ENCODE measurements around the gene NHS. TPM values are rescaled to one million over a fixed set of nuclear protein-coding genes. Genes with fewer than 3 reads are reported as not detected.

Gene NHS
- total RNA-seq, 2 donors from 2014 or later = 2.0 TPM

DNA sequence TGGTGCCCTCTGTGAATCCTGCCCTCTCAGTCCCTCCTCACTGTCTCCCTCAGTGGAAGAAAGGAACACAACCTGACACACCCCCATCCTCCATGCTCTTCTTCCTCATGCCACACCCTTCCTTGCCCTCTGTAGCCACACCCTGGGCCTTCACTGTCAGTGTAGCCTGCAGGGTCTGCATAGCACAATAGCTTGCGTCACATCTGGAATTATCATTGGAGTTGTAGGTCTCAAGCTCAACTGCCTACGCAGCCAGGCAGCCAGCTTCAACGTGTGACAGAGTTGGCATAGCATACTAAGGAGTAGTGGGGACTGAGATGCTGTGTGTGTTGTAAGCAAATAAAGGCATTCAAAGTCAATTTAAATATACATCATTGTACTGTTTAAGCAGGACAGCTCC, 248.8 kb downstream of the NHS start:
- DNase-seq (no peak), ATAC-seq (no peak)
- intact Hi-C loops (cut with DNase I) = no loop called here

- DNase-seq = no peak
- intact Hi-C loops (cut with DNase I) = no loop called here
- no peak for ATAC-seq
Measured at GRCh38 chrX:17627026-17627425, 252.0 kb downstream of the NHS start.

- no peak for DNase-seq
- intact Hi-C loops (cut with DNase I) = no loop called here
- ATAC-seq = no peak
Measured at GRCh38 chrX:17628976-17629375, 254.0 kb downstream of the NHS start.

- ATAC-seq (no peak), DNase-seq (no peak)
- intact Hi-C loops (cut with DNase I) = no loop called here
Measured at GRCh38 chrX:17629519-17629918, 254.5 kb downstream of the NHS start.

DNA sequence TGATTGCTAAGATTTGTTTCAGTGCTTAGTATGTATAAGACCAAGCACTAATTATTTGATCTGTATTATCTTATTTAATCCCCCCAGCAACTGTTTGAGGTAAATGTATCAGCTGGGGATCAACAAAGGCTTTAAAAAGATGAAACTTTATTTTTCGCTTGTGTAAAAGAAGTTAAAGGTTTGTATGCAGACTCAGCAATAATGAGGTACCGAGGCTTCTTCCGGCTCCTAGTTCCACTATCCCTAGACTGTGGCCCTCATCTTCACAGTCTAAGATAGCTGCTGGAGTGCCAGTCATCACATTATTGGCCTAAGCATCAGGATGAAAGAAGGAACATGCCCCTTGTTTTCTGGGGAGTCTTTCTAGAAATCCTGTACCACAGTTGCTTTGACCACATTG, 256.6 kb downstream of the NHS start:
- intact Hi-C loops (cut with DNase I) = no loop called here
- ATAC-seq (no peak), DNase-seq (no peak)

DNA sequence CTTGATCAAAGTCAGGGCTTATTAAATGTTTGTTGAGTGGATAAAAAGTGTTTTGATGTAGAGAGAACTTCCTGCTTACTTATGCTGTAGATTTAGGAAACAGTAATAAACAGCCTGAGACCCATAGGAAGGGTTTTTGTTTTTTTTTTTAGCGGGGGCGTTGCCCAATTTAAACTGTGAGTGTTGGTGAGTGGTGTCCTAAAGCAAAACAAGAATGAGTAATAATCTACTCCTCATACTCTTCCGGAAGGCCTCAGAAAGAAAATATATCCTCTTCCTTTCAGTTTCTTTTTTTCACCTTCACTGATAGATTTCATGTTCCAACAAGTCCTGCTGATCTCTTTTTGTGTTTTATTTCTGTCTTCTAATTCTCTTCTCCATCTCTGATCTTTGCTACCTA, 257.9 kb downstream of the NHS start:
- intact Hi-C loops (cut with DNase I) = no loop called here
- no peak for ATAC-seq
- DNase-seq = no peak

- DNase-seq (no peak), ATAC-seq (no peak)
- intact Hi-C loops (cut with DNase I) = no loop called here
Measured at GRCh38 chrX:17633546-17633945, 258.5 kb downstream of the NHS start.

GRCh38 chrX:17634542-17635207, 259.7 kb downstream of the NHS start:
- ATAC-seq = no peak
- DNase-seq = no peak
- intact Hi-C loops (cut with DNase I) = no loop called here

DNA sequence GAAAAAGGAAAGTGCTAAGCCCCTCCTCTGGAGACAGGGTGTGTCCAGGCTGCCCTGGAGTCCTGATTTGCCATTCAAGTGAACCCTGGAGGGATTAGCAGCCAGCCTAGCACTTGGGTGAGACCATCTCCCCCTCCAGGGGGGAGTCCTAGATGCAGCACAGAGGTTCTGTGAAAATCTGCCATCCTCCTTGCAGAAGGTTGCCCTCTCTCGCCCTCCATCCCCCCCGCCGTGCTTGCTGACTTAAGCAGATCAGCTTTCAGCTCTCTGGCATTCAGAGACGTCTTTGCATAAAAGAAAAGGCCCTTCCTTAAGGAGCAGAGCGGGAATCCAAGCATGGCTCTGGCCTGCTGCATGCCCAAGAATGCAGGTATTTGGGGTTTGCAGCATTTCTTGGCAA, 260.2 kb downstream of the NHS start:
- DNase-seq = no peak
- intact Hi-C loops (cut with DNase I) = no loop called here
- no peak for ATAC-seq

GRCh38 chrX:17637235-17637634, 262.2 kb downstream of the NHS start:
- no peak for DNase-seq
- peak in 1 of 2 donors; percentile 61 for ATAC-seq

DNA sequence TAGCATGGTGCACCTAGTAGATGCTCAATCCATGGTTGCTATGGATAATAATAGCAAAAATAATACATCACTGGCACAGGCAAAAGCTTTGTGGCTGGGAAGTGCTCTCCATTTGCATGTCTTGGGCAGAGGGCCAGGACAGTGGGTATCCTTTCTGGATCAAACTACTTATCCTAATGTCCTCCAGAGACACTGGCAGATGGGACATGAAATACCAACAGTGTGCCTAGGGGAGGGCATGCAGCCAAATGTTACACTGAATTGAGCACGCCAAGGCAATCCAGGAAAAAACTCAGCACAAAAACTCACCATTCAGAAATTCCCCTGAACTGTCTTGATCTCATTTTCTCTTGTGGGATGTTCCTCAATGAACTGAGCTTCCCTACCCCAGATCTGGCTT, 263.7 kb downstream of the NHS start:
- intact Hi-C loops (cut with DNase I) = no loop called here
- DNase-seq (no peak), ATAC-seq (peak in 1 of 2 donors; percentile 41)

More at GRCh38 chrX:17637235-17637634, 262.2 kb downstream of the NHS start:
- intact Hi-C loops (cut with DNase I) = no loop called here

DNA sequence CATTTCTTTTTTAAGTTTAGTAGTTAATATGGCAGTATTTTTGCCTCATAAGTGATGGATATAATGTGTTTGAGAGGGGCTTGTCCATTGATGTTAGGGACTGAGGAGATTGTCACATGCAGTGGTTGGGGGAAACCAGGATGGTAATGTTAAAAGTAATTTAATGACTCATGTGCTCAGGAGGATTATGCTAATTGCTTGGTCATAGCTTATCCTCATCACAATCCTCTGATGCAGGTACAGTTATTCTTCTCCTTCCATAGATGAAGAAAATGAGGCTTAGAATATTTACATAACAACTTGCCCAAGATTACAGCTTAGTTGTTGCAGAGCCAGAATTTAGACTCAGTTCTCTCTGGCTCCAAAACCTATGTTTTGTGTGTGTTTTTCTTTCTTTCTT, 267.9 kb downstream of the NHS start:
- ATAC-seq (no peak), DNase-seq (no peak)
- intact Hi-C loops (cut with DNase I) = no loop called here

GRCh38 chrX:17643528-17643927, 268.5 kb downstream of the NHS start:
- ATAC-seq = no peak
- DNase-seq = no peak
- intact Hi-C loops (cut with DNase I) = no loop called here

DNA sequence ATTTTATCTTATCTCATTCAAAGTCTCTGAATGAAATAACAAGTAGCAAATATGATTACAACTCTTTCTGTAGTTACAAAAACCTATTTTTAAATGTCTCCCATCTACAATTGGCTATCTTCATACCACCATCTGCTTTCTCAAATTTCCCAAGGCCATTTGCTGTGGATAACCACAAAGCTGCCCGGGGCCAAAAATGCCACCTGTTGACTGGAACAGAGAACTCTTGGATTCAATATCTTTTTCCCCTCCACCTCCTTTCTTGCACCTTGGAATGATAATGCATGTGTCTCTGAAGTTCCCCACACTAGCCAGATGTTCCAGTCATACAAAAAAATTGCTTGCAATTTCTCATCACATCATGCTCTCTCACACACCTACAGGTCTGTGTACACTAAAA, 269.0 kb downstream of the NHS start:
- ATAC-seq = no peak
- DNase-seq = no peak
- intact Hi-C loops (cut with DNase I) = no loop called here

GRCh38 chrX:17654116-17654515, 279.1 kb downstream of the NHS start:
- DNase-seq = no peak
- intact Hi-C loops (cut with DNase I) = no loop called here
- no peak for ATAC-seq

GRCh38 chrX:17655211-17656034, 280.4 kb downstream of the NHS start:
- peak in 1 of 2 donors; percentile 38 for ATAC-seq
- DNase-seq = no peak

DNA sequence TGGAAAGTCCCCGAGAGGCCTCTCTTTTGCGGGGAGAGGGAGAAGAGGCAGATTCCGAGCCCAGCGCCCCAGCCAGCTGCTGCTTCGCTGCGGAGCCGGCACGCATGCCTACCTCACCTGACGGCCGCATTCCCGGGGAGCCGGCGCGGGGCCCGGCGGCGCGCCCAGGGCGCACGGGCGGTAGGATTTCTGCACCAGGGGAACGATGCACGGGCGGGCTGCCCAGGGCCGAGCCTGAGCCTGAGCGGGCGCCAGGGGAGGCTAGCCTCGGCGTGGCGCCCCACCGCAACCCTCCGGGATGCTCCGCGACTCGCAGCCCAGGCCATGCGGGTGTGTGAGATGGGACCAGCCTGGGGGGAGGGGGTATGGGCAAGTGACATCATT, 281.0 kb downstream of the NHS start:
- intact Hi-C loops (cut with DNase I) = no loop called here
- DNase-seq = no peak
- no peak for ATAC-seq

More at GRCh38 chrX:17655211-17656034, 280.4 kb downstream of the NHS start:
- intact Hi-C loops (cut with DNase I) = no loop called here

DNA sequence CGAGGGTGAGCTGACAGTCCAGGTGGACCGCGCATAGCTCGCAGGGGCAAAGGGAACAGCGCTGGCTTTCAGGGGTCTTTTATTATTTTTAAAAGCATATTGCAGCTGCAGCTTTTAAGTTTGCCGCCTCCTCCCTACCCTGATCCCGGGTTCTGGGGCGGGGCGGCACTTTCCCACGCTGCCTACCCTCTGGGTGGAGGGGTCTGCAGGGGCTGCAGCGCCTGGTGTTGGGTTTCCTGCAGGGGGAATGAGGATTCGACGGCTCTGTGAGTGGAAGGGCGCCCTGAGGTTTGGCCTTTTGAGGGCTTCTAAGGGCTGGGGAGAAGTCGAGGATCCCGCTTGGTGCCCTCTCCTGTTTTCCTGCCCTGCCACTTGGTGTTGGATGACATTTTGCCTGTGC, 281.6 kb downstream of the NHS start:
- DNase-seq (no peak), ATAC-seq (no peak)
- intact Hi-C loops (cut with DNase I) = no loop called here

GRCh38 chrX:17662391-17662790, 287.4 kb downstream of the NHS start:
- intact Hi-C loops (cut with DNase I) = no loop called here
- no peak for ATAC-seq
- no peak for DNase-seq

- ATAC-seq = no peak
Measured at GRCh38 chrX:17668929-17669328, 293.9 kb downstream of the NHS start.

DNA sequence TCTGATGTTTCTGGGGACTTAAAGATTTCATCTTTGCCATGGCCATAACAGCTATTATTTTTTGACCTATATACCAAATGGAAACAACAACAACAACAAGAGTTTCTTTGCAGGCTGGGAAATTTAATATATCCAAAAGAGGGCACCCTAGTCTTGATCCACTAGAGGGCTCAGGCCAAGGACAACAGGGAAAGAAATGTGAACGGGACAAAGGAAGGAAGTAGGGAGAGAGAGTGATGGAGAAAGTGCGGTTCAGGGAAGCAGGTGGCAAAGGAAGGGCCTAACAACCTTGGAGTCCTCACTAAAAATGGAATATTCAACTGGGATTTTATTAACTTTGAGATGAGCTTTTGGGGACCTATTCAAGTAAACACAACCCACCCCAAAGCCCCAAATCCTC, 294.5 kb downstream of the NHS start:
- intact Hi-C loops (cut with DNase I) = no loop called here
- no peak for DNase-seq
- no peak for ATAC-seq

More at GRCh38 chrX:17668929-17669328, 293.9 kb downstream of the NHS start:
- DNase-seq = no peak
- intact Hi-C loops (cut with DNase I) = no loop called here
